Measurements from ENCODE around the gene ZNF569. TPM values are rescaled to one million over a fixed set of nuclear protein-coding genes. Genes with fewer than 3 reads are reported as not detected.
A peak's percentile ranks its signal among the peaks of the same experiment; 100 is the strongest.

The ZNF569 gene
- 5.5 TPM for total RNA-seq
- long read RNA-seq, full-length matches to known transcripts, result 2 of 5 reads
- long read RNA-seq, partial matches to known transcripts, result 0 of 5 reads
- long read RNA-seq, other reads (novel, unspliced or antisense), result 3 of 5 reads

DNA sequence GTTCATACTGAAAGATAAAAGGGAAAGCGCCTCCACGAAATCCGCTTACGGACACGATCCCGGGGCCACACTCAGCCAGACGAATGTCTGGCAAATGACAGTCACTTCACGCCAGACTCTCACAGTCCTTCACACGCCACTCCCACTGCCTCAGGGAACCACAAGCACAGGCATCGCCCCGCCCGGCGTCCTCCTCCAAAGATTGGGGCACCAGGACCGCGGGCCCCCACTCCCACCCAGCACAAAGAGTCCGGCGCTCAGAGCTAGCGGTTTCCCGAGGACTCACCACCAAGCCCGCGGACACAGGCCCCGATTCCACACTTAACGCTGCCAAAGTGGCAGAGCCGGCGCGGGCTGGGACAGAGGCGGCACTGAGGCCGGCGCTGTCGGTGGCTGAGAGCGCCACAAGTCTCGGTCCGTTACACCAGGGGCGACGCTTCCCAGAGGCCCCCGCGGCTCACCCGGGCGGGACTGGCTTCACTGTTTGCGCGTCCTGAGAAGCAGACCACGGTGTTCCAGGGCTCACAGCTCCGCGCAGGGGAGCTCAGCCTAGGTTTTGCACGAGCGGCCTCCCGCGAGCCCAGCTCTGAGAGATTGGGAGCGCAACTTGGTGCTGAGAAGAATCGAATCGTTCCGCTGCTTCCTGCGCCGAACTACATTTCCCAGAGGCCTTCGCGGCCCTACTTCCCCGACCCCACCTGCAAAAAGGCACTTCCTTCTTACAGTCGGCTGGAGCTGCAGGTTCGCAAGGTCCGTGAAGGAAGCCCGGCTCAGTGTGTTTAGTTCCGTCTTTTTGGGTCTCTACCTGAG lies at the start of gene ZNF569:
TSS of gene ZNF569 (minus strand) at position 647 of the 810 bp plus-strand sequence. CDS start 22,523 bp downstream, outside the sequence.
- ATAC-seq (peak; percentile 93 to 94), DNase-seq (peak; percentile 94)
- intact Hi-C loops (cut with DNase I), result no loop called here
- no peaks in the 10 kb centered on the region for H3K27me3 ChIP-seq (ENCODE audit: low read depth)
- H3K36me3 ChIP-seq, result peaks cover 11% of the 10 kb centered on the region
- peaks cover 17% of the 10 kb centered on the region for H3K9me3 ChIP-seq
- peak within 1 kb of the TSS; percentile 95 for H3K4me3 ChIP-seq
- TF ChIP-seq, protein P1, sequence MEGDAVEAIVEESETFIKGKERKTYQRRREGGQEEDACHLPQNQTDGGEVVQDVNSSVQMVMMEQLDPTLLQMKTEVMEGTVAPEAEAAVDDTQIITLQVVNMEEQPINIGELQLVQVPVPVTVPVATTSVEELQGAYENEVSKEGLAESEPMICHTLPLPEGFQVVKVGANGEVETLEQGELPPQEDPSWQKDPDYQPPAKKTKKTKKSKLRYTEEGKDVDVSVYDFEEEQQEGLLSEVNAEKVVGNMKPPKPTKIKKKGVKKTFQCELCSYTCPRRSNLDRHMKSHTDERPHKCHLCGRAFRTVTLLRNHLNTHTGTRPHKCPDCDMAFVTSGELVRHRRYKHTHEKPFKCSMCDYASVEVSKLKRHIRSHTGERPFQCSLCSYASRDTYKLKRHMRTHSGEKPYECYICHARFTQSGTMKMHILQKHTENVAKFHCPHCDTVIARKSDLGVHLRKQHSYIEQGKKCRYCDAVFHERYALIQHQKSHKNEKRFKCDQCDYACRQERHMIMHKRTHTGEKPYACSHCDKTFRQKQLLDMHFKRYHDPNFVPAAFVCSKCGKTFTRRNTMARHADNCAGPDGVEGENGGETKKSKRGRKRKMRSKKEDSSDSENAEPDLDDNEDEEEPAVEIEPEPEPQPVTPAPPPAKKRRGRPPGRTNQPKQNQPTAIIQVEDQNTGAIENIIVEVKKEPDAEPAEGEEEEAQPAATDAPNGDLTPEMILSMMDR (IDR thresholded peaks at IDR 0.05), result no peak
- peaks cover 11% of the 10 kb centered on the region for H3K4me1 ChIP-seq
- peak within 1 kb of the TSS; percentile 95 for H3K27ac ChIP-seq

DNA sequence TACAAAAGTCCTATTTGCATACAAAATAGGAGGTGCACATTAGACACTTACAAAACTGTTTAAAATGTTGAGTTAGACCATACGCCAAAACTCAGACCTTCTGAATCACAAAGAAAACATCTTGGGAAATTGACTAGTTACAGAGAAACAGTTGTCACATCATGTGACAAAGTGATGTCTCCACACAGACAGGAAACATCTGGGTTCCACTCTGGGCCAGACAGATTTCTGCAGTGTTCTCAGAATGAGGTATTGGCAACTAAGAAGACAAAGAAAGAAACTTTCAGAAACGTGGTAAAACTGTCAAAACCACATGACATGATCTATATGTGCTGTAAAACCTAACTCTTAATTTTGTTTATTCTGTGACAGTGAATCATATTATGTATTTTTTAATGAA lies 46.2 kb upstream of the ZNF569 start:
- intact Hi-C loops (cut with DNase I), result no loop called here
- no peak for DNase-seq
- Histone ChIP-seq H3K27me3 (ENCODE audit: low read depth) (no peaks in the 10 kb centered on the region), H3K9me3 (peaks cover 37% of the 10 kb centered on the region), H3K4me1 (no peaks in the 10 kb centered on the region), H3K4me3 (no peak overlapping the region), H3K36me3 (no peaks in the 10 kb centered on the region), H3K27ac (no peak overlapping the region)
- ATAC-seq, result no peak
- TF ChIP-seq, protein P1 (IDR thresholded peaks at IDR 0.05), result no peak

DNA sequence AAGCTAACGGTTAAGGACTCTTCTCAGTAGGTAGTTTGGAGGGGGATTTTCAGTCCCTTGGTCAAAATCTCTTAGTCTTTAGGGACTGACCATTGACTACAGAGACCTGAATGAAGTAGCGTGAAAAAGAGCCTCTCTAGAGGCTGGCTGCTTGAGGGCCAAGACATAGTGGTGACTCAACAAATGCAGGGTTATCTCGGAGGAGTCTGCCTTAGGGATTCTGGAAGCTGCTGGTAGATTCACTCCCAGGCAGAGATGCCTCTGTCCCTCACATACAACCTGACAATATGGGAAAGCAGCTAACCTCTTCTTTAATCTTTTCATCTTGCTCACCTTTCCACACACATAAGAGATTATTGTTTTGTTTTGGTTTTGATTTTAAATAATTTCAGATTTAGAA lies 44.6 kb upstream of the ZNF569 start:
- no peak for ATAC-seq
- Histone ChIP-seq H3K27ac (no peak overlapping the region), H3K36me3 (no peaks in the 10 kb centered on the region), H3K9me3 (peaks cover 30% of the 10 kb centered on the region), H3K27me3 (ENCODE audit: low read depth) (no peaks in the 10 kb centered on the region), H3K4me3 (no peak overlapping the region), H3K4me1 (no peaks in the 10 kb centered on the region)
- DNase-seq, result no peak
- intact Hi-C loops (cut with DNase I), result no loop called here
- TF ChIP-seq, protein P1 (IDR thresholded peaks at IDR 0.05), result no peak

DNA sequence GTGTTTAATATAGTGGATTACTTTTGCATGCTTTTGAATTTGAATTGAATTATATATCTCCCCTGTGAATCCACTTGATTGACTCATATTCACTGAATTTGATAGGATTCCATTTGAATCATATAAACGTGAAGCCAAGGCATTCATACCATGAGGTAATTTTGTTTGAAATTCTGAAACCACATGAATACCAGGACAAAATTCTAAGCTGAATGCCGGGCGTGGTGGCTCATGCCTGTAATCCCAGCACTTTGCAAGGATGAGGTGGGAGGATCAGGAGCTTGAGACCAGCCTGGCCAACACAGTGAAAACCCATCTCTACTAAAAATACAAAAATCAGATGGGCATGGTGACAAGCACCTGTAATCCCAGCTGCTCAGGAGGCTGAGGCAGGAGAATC lies 43.9 kb upstream of the ZNF569 start:
- no peaks in the 10 kb centered on the region for H3K27me3 ChIP-seq (ENCODE audit: low read depth)
- no peak overlapping the region for H3K4me3 ChIP-seq
- intact Hi-C loops (cut with DNase I), result no loop called here
- no peak for ATAC-seq
- no peak overlapping the region for H3K27ac ChIP-seq
- H3K36me3 ChIP-seq, result no peaks in the 10 kb centered on the region
- H3K9me3 ChIP-seq, result peaks cover 27% of the 10 kb centered on the region
- TF ChIP-seq, protein P1 (IDR thresholded peaks at IDR 0.05), result no peak
- no peak for DNase-seq
- no peaks in the 10 kb centered on the region for H3K4me1 ChIP-seq

DNA sequence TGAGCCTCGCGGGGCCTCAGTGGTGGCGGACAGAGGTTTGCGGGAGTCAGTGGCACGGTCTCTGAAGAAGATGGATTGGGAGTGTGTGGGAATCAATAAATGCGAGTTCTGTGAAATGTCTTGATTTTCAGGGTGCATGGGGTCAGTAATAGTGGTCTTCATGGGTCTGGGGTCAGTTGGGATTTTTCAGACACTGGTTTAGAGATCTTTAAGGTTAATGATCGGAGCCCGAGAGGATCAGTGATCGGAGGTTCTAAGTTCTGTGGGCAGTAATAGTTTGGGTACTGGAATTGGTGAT lies 39.9 kb upstream of the ZNF569 start:
- intact Hi-C loops (cut with DNase I), result no loop called here
- Histone ChIP-seq H3K27me3 (ENCODE audit: low read depth) (no peaks in the 10 kb centered on the region), H3K4me3 (peak overlapping the region; percentile 57), H3K36me3 (no peaks in the 10 kb centered on the region), H3K27ac (peak overlapping the region; percentile 84), H3K4me1 (no peaks in the 10 kb centered on the region), H3K9me3 (peaks cover 8% of the 10 kb centered on the region)
- TF ChIP-seq, protein P1 (IDR thresholded peaks at IDR 0.05), result no peak
- DNase-seq (no peak), ATAC-seq (no peak)
